PC-9 (cell line): ENCODE data around the gene SCAF11.

Source experiments
- CTCF ChIP-seq: fragments of 200-600 bp; sonication (generic); conservative IDR thresholded peaks from 2 replicates; pipeline ENCODE4 v1.6.1; 2017; ENCODE audit warnings: mixed run types, antibody characterized with exemption, mild to moderate bottlenecking, moderate library complexity
- EZH2 ChIP-seq: fragments of 200-600 bp; sonication (generic); IDR thresholded peaks from 2 replicates; pipeline ENCODE4 v1.8.0; 2017; ENCODE audit warnings: antibody characterized with exemption, low read depth

- TF ChIP-seq CTCF (no peak), EZH2 (no peak)
Observed at GRCh38 chr12:45989287-45989686, 1.1 kb downstream of the SCAF11 start.
